IPS-20b (cell line): ENCODE measurements around the gene SLC18A3.

ENCODE experiments used
- H3K27ac ChIP-seq: one replicate; pipeline ENCODE4 v1.5.1; 2013; ENCODE audit warnings: low read length
- H3K27me3 ChIP-seq: 2 replicates; pipeline ENCODE4 v1.6.1; 2013; ENCODE audit warnings: mild to moderate bottlenecking, low read length, inconsistent platforms; ENCODE audit not compliant: insufficient read depth
- H3K36me3 ChIP-seq: 2 replicates; pipeline ENCODE4 v1.6.1; 2013; ENCODE audit warnings: low read depth, mild to moderate bottlenecking, inconsistent platforms, low read length, moderate library complexity; ENCODE audit not compliant: insufficient read depth
- H3K4me1 ChIP-seq: 2 replicates; pipeline ENCODE4 v1.6.1; 2013; ENCODE audit warnings: mild to moderate bottlenecking, control low read depth, inconsistent platforms, low read length, moderate library complexity; ENCODE audit not compliant: insufficient read depth
- H3K4me3 ChIP-seq: 2 replicates; pipeline ENCODE4 v1.5.1; 2013; ENCODE audit warnings: mild to moderate bottlenecking, low read length, inconsistent platforms
- H3K9ac ChIP-seq: 2 replicates; pipeline ENCODE4 v1.6.1; 2013; ENCODE audit warnings: low read depth, mild to moderate bottlenecking, inconsistent platforms, low read length, moderate library complexity
- H3K9me3 ChIP-seq: 2 replicates; pipeline ENCODE4 v1.6.1; 2013; ENCODE audit warnings: mild to moderate bottlenecking, low read depth, low read length, inconsistent platforms; ENCODE audit not compliant: insufficient read depth

SLC18A3 gene

DNA sequence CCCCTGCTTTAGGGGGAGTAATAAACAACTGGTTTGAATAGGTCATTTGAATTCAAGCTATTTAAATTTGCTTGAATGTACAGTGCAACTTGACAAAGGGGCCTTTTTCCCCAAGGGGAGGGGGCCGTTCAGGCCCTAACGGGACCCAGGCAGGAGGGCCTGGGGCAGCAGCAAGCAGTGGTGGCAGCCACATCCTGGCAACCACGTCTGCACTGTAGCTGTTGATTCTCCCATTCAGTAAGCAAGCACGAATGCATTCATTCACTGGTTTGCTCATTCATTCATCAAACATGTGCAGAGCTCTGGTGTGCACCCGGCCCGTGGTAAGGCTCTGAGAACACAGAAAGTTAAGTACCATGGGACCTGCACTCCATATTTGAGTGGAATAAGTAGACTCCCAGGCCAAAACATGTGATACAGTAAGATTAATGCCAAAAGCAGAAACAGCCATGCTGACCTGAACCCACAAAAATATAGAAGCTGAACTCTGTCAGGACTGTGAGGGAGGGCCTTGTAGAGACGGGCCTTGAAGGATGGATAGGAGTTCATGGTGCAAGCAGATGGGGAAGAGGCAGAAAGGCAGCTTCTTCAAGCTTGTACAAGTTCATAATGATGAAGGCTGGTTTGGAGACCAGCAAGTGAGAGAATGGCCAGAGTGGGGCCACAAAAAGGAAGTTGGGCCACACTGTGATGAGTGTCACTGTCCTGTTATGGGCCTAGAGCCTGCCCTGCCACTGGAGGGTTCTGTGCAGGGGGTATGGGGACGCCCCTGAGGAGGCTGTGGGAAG is 40.0 kb downstream of the SLC18A3 start:
- Histone ChIP-seq H3K4me1 (peaks cover 6% of the 10 kb centered on the region; the same call in 1 of the 2 replicates), H3K27ac (no peak overlapping the region), H3K4me3 (no peak overlapping the region), H3K9ac (no peak overlapping the region), H3K27me3 (peaks cover 7% of the 10 kb centered on the region), H3K9me3 (no peaks in the 10 kb centered on the region), H3K36me3 (no peaks in the 10 kb centered on the region)

DNA sequence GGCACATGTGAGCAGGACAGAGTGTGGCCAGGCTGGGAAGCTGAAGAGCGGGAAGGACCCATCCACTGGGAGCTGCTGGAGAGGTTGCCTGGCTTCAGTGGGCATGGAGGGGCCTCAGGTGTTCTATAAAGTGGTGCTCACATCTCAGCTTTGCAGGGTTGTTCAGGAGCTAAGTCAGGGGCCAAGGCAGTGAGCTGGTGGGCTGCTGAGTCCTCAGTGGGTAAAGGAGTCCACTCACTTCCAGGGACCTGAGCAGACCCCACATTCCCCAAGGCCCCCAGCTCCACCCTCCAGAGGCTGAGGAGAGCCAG is 40.6 kb downstream of the SLC18A3 start:
- H3K4me1 ChIP-seq, result peaks cover 6% of the 10 kb centered on the region; the same call in 1 of the 2 replicates
- H3K36me3 ChIP-seq, result no peaks in the 10 kb centered on the region
- no peak overlapping the region for H3K4me3 ChIP-seq
- no peak overlapping the region for H3K9ac ChIP-seq
- H3K9me3 ChIP-seq, result no peaks in the 10 kb centered on the region
- peaks cover 7% of the 10 kb centered on the region for H3K27me3 ChIP-seq
- H3K27ac ChIP-seq, result no peak overlapping the region

DNA sequence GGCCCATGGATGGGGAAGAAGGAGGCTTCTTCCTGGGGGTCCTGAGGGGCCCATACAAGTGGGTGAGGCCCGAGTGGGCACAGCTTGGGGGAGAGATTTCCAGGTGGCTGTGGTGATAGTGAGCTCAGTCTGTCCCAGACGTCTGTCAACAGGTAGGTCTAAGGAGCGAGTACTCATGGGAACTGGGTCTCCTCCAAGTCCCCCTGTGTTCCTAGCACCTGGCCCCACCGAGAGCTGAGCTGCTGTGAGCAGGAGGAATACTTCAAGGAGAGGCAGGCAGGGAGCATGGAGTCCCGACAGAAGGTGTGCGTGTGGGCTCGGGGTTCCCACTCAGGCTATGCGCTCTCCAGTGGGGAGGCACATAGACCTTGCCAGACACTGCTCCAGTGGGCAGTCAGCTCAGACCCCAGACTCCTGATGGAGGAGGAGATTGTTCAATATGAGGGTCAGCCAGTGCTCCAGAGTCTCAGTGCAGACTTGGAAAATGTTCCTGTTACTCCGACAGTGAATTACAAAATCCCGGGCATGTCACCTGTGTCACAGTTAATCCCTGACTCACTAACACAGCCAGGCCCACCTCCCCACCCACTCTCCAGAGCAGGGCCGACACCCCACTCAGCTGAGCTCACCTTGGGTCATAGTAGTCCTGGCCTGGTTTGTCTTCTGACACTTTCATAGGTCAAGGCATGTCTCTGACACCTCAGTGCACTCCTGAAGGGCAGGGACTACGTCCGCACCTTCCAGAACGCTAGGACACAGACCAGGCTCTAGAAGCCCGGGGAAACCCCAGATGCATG is 41.1 kb downstream of the SLC18A3 start:
- H3K27ac ChIP-seq, result no peak overlapping the region
- no peak overlapping the region for H3K4me3 ChIP-seq
- H3K9me3 ChIP-seq, result no peaks in the 10 kb centered on the region
- peaks cover 7% of the 10 kb centered on the region for H3K27me3 ChIP-seq
- H3K36me3 ChIP-seq, result no peaks in the 10 kb centered on the region
- peaks cover 6% of the 10 kb centered on the region; the same call in 1 of the 2 replicates for H3K4me1 ChIP-seq
- no peak overlapping the region for H3K9ac ChIP-seq

DNA sequence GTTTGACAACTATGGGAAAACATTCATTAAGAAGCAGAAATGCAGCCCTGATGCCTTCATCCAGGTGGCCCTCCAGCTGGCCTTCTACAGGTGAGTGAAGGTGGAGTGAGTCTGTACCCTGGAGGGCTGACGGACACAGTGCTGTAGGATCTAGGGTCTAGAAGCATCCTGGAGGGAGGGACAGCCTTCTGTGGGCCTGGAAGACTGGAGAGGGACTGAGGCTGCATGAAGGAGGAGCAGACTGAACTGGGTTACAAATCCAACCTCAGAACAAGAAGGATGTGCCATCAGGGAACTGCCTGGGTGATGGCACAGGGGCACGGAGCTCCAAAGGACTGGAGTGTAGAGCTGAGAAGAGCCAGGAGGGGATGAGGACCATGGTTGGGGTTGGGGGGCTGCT is 41.8 kb downstream of the SLC18A3 start:
- peaks cover 14% of the 10 kb centered on the region for H3K27me3 ChIP-seq
- H3K9me3 ChIP-seq, result no peaks in the 10 kb centered on the region
- no peaks in the 10 kb centered on the region for H3K36me3 ChIP-seq
- peaks cover 6% of the 10 kb centered on the region; the same call in 1 of the 2 replicates for H3K4me1 ChIP-seq
- H3K4me3 ChIP-seq, result no peak overlapping the region
- no peak overlapping the region for H3K27ac ChIP-seq
- H3K9ac ChIP-seq, result no peak overlapping the region

DNA sequence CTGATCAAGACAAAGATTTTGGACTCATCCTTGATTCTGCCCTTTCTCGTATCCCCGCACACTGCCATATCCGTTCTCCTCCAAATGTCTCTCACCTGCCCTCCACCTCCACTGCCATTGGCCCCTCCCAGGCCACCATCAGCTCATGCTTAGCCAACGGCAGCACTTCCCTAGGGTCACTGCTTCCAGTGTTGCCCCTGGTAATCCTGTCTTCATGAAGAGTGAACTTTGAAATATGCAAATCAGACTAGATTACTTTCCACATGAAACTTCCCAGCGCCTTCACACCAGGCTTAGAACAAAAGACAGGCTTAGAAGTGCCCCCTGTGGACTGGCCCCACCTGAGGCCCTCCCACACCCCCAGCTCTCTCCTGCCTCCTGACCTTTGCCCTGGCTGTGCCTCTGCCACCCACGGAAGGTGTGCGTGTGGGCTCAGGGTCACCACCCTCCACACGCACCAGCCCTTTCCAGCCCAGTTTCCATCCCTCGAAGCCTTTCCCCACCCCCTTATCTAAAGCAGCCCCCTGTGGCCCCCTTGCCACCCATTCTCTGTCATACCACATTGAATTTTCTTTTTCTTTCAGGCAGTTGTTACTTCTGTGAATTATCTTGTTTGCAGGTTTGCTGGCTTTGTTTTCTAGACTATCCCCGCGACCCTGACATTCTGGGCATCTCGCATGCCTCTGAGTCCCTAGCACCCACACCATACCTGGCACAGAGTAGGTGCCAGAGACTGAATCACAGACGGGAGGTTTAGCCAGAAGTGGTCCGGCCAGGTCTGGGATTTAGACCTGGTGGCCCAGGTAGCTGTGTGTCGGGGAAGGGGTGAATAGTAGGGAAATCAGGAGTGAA is 42.5 kb downstream of the SLC18A3 start:
- no peak overlapping the region for H3K27ac ChIP-seq
- peaks cover 6% of the 10 kb centered on the region; the same call in 1 of the 2 replicates for H3K4me1 ChIP-seq
- peaks cover 14% of the 10 kb centered on the region for H3K27me3 ChIP-seq
- no peak overlapping the region for H3K9ac ChIP-seq
- no peaks in the 10 kb centered on the region for H3K9me3 ChIP-seq
- H3K4me3 ChIP-seq, result no peak overlapping the region
- no peaks in the 10 kb centered on the region for H3K36me3 ChIP-seq

DNA sequence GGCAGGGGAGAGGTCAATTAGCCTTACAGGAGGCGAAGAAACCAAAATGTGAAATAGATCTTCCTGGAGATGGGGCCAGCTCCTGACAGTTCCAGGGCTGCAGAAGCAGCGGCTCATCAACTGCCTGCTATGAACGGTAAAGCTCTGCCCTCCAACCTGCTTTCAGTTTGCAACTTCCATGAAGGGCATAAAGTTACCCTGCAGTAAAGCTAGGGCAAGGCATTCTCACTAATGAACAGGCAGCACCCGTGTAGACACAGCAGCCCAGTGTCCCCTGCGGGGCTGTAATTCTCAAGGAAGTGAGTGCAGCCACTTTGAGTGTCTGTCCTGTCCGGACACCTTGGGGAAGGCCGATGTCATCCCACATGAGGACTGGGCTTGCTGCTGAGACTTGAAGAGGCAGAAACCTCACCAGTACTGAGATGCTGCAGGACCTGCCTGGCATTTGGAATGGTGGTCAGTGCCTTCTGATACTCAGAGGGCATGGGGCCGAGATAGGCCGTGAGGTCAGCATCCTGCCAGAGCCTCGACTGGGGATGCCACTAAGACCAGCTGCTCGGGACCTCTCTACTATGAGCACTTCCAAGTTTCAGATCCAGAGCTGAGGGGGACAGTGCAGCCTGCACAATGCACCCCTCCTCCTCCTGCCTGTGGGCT is 43.3 kb downstream of the SLC18A3 start:
- Histone ChIP-seq H3K27me3 (peaks cover 14% of the 10 kb centered on the region), H3K9me3 (no peaks in the 10 kb centered on the region; the same call in 1 of the 2 replicates), H3K36me3 (no peaks in the 10 kb centered on the region), H3K27ac (no peak overlapping the region), H3K4me1 (peaks cover 6% of the 10 kb centered on the region; the same call in 1 of the 2 replicates), H3K9ac (no peak overlapping the region), H3K4me3 (no peak overlapping the region)

DNA sequence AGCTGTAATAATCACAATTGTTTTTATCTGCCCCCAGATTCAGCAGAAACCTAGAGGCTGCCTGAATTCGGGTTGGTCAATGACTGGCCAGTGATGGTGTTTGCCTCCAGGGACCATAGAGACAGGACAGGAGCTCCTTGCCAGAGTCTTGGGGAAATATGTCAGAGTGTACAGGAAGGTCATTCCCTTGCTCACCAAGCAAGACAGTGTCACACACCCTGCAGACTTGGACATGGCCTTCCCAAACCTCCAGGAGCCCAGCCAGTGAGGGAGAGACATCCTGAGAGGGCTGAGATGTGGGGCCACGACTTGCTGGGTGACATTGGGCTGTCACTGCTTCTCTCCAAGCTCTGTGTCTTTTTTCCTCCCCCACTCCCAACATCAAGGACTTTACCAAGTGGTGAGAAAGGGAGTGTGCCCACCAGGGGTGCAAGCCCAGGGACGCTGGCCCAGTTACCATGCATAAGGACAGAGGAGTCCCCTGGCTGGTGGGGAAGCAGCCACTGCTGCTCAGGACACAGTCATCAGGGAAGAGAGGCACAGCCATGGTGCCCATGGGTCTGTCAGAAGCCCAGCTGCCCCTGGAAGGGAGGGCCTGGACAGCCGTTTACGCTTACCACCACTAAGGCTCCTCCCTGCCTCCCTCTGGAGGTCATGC is 44.1 kb downstream of the SLC18A3 start:
- Histone ChIP-seq H3K4me1 (peaks cover 4% of the 10 kb centered on the region; the same call in 1 of the 2 replicates), H3K4me3 (no peak overlapping the region), H3K27me3 (peaks cover 8% of the 10 kb centered on the region), H3K27ac (no peak overlapping the region), H3K9ac (no peak overlapping the region), H3K36me3 (no peaks in the 10 kb centered on the region), H3K9me3 (peaks cover 8% of the 10 kb centered on the region; the same call in 1 of the 2 replicates)

DNA sequence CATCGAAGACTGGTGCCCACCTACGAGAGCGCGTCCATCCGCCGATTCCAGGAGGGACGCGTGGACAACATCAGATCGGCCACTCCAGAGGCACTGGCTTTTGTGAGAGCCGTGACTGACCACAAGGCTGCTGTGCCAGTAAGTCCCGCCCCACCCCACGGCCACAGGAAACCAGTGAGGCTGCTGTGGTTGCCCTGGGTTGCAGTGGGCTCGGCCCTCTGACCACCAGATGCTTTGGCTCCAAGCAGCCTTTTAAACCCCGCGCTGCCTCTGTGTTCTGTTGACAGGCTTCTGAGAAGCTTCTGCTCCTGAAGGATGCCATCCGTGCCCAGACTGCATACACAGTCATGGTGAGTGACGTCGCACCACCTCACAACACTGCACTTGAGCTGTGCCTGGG is 45.0 kb downstream of the SLC18A3 start:
- Histone ChIP-seq H3K9ac (no peak overlapping the region), H3K27ac (no peak overlapping the region), H3K27me3 (peaks cover 7% of the 10 kb centered on the region; the same call in 1 of the 2 replicates), H3K4me3 (no peak overlapping the region), H3K9me3 (peaks cover 11% of the 10 kb centered on the region; the same call in 1 of the 2 replicates), H3K36me3 (no peaks in the 10 kb centered on the region), H3K4me1 (no peaks in the 10 kb centered on the region)

DNA sequence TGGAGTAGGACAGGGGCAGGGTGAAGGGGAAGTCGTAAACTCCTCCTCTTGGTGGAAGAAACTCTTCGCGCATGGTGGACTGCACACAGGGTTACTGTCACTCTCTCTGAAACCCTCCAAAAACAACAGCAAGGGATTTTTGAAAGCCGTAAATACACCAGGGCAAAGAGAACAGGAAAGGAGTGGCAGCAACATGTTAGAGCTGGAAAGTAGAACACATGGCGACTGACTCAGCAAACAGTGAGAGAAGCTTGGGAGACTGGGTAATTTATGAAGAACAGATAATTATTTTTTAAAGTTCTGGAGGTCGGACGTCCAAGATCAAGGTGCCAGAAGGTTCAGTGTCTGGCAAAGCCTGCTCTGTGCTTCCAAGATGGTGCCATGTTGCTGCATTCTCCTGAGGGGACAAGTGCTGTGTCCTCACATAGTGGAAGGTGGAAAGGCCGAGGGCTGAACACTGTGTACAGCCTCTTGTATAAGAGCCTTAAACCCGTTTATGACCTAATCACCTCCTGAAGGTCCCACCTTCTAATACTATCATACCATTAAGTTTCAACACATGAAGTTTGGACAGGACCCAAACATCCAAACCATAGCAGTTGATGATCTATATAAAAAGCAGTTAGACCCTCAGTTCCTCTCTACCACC is 46.9 kb downstream of the SLC18A3 start:
- no peak overlapping the region for H3K9ac ChIP-seq
- no peak overlapping the region for H3K4me3 ChIP-seq
- H3K27me3 ChIP-seq, result peaks cover 19% of the 10 kb centered on the region
- no peaks in the 10 kb centered on the region for H3K36me3 ChIP-seq
- peaks cover 11% of the 10 kb centered on the region; the same call in 1 of the 2 replicates for H3K9me3 ChIP-seq
- H3K4me1 ChIP-seq, result peaks cover 9% of the 10 kb centered on the region
- no peak overlapping the region for H3K27ac ChIP-seq

DNA sequence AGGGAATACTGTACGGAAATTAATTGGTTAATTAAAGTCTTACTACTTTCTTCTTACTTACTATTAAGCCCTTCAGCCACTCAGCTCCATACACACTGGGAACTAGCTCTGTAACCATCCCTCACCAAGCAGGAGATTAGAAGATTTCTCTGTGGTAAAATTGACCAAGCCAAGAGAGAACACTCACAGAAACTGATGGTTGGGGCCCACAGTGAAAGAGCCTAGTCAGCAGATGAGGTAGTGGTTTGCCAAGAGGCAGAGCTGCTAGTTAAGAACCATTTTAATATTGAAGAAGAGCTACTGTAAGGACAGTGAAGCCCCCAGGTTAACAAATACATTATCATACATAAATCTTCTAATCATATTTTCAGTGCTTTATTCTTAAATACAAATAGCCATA is 47.5 kb downstream of the SLC18A3 start:
- Histone ChIP-seq H3K9me3 (peaks cover 11% of the 10 kb centered on the region; the same call in 1 of the 2 replicates), H3K4me3 (no peak overlapping the region), H3K9ac (no peak overlapping the region), H3K27me3 (peaks cover 26% of the 10 kb centered on the region), H3K36me3 (no peaks in the 10 kb centered on the region), H3K27ac (no peak overlapping the region), H3K4me1 (peaks cover 9% of the 10 kb centered on the region)
